WTC11 (cell line): ENCODE measurements around the gene SMAP1.

Source experiments
- CTCF ChIP-seq: fragments of 200-600 bp; IDR thresholded peaks from 2 replicates; pipeline ENCODE4 v1.8.0; 2022; ENCODE audit warnings: antibody characterized with exemption
- ESRRA ChIP-seq: sonication (generic); formaldehyde crosslinking; IDR thresholded peaks from 2 replicates; pipeline ENCODE4 v1.8.1; 2022; ENCODE audit warnings: mild to moderate bottlenecking, missing genetic modification reagents, borderline replicate concordance
- ETV6 ChIP-seq: sonication (generic); formaldehyde crosslinking; IDR thresholded peaks from 2 replicates; pipeline ENCODE4 v1.8.1; 2022; ENCODE audit warnings: mild to moderate bottlenecking, missing genetic modification reagents
- FOXJ3 ChIP-seq: sonication (generic); formaldehyde crosslinking; IDR thresholded peaks from 2 replicates; pipeline ENCODE4 v1.9.0; 2021; ENCODE audit warnings: missing genetic modification reagents, mild to moderate bottlenecking, borderline replicate concordance
- MAX ChIP-seq: sonication (generic); formaldehyde crosslinking; IDR thresholded peaks from 2 replicates; pipeline ENCODE4 v1.8.0; 2022; ENCODE audit warnings: mild to moderate bottlenecking, missing genetic modification reagents
- MXD4 ChIP-seq: fragments of 250-450 bp; sonication (Bioruptor Pico); IDR thresholded peaks from 2 replicates; pipeline ENCODE4 v1.8.0; 2021; ENCODE audit warnings: mild to moderate bottlenecking, moderate library complexity, borderline replicate concordance
- NFYB ChIP-seq: sonication (generic); formaldehyde crosslinking; conservative IDR thresholded peaks from 2 replicates; pipeline ENCODE4 v1.8.0; 2022; ENCODE audit warnings: low read depth, missing genetic modification reagents
- ZNF121 ChIP-seq: sonication (generic); formaldehyde crosslinking; IDR thresholded peaks from 2 replicates; pipeline ENCODE4 v1.8.0; 2023; ENCODE audit warnings: missing genetic modification reagents
- ZNF423 ChIP-seq: fragments of 250-450 bp; sonication (Bioruptor Pico); IDR thresholded peaks from 2 replicates; pipeline ENCODE4 v2.1.2; 2022; ENCODE audit warnings: mild to moderate bottlenecking, moderate library complexity
- TF ChIP-seq, protein P1 (sequence below): sonication (generic); formaldehyde crosslinking; IDR thresholded peaks from 2 replicates; pipeline ENCODE4 v1.8.1; 2022; ENCODE audit warnings: low read depth, missing genetic modification reagents, borderline replicate concordance
- TF ChIP-seq, protein P2 (sequence below): sonication (generic); formaldehyde crosslinking; IDR thresholded peaks from 2 replicates; pipeline ENCODE4 v1.8.0; 2022; ENCODE audit warnings: mild to moderate bottlenecking, missing genetic modification reagents
- TF ChIP-seq, protein P3 (sequence below): sonication (generic); formaldehyde crosslinking; IDR thresholded peaks from 2 replicates; pipeline ENCODE4 v1.8.0; 2022; ENCODE audit warnings: missing genetic modification reagents
- TF ChIP-seq, protein P4 (sequence below): sonication (generic); formaldehyde crosslinking; IDR thresholded peaks from 2 replicates; pipeline ENCODE4 v1.8.1; 2023; ENCODE audit warnings: mild to moderate bottlenecking, moderate library complexity, missing genetic modification reagents

DNA sequence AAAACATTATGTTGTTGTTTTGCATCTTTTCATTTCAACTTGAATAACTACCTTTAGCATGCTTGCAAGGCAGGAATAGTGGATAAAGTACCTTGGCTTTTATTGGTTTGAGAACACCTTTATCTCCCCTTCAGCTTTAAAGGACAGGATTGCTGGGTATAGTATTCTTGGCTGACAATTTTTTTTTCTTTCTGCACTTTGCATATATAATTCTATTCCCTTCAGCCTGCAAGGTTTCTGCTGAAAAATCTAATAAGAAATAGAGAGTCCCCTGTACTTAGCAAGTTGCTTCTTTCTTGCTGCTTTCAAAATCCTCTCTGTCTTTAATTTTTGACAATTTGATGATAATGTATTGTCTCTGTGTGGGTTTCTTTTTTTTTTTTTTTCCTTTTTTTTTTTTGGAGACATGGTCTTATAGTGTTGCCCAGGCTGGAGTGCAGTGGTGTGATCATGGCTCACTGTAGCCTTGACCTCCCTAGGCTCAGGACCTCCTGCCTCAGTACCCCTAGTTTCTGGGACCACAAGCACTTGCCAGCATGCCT lies 47.1 kb downstream of the SMAP1 start:
- TF ChIP-seq CTCF (no peak), FOXJ3 (CRISPR knock-in tag) (no peak), ZNF423 (CRISPR knock-in tag) (no peak), MAX (CRISPR knock-in tag) (no peak), MXD4 (CRISPR knock-in tag) (no peak), ETV6 (no peak), ZNF121 (CRISPR knock-in tag) (no peak), NFYB (CRISPR knock-in tag) (no peak), ESRRA (CRISPR knock-in tag) (no peak)
- TF ChIP-seq, protein P1, sequence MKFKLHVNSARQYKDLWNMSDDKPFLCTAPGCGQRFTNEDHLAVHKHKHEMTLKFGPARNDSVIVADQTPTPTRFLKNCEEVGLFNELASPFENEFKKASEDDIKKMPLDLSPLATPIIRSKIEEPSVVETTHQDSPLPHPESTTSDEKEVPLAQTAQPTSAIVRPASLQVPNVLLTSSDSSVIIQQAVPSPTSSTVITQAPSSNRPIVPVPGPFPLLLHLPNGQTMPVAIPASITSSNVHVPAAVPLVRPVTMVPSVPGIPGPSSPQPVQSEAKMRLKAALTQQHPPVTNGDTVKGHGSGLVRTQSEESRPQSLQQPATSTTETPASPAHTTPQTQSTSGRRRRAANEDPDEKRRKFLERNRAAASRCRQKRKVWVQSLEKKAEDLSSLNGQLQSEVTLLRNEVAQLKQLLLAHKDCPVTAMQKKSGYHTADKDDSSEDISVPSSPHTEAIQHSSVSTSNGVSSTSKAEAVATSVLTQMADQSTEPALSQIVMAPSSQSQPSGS (CRISPR knock-in tag), result no peak
- TF ChIP-seq, protein P2, sequence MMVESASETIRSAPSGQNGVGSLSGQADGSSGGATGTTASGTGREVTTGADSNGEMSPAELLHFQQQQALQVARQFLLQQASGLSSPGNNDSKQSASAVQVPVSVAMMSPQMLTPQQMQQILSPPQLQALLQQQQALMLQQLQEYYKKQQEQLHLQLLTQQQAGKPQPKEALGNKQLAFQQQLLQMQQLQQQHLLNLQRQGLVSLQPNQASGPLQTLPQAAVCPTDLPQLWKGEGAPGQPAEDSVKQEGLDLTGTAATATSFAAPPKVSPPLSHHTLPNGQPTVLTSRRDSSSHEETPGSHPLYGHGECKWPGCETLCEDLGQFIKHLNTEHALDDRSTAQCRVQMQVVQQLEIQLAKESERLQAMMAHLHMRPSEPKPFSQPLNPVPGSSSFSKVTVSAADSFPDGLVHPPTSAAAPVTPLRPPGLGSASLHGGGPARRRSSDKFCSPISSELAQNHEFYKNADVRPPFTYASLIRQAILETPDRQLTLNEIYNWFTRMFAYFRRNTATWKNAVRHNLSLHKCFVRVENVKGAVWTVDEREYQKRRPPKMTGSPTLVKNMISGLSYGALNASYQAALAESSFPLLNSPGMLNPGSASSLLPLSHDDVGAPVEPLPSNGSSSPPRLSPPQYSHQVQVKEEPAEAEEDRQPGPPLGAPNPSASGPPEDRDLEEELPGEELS (CRISPR knock-in tag), result no peak
- TF ChIP-seq, protein P3, sequence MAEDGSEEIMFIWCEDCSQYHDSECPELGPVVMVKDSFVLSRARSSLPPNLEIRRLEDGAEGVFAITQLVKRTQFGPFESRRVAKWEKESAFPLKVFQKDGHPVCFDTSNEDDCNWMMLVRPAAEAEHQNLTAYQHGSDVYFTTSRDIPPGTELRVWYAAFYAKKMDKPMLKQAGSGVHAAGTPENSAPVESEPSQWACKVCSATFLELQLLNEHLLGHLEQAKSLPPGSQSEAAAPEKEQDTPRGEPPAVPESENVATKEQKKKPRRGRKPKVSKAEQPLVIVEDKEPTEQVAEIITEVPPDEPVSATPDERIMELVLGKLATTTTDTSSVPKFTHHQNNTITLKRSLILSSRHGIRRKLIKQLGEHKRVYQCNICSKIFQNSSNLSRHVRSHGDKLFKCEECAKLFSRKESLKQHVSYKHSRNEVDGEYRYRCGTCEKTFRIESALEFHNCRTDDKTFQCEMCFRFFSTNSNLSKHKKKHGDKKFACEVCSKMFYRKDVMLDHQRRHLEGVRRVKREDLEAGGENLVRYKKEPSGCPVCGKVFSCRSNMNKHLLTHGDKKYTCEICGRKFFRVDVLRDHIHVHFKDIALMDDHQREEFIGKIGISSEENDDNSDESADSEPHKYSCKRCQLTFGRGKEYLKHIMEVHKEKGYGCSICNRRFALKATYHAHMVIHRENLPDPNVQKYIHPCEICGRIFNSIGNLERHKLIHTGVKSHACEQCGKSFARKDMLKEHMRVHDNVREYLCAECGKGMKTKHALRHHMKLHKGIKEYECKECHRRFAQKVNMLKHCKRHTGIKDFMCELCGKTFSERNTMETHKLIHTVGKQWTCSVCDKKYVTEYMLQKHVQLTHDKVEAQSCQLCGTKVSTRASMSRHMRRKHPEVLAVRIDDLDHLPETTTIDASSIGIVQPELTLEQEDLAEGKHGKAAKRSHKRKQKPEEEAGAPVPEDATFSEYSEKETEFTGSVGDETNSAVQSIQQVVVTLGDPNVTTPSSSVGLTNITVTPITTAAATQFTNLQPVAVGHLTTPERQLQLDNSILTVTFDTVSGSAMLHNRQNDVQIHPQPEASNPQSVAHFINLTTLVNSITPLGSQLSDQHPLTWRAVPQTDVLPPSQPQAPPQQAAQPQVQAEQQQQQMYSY, result no peak
- TF ChIP-seq, protein P4, sequence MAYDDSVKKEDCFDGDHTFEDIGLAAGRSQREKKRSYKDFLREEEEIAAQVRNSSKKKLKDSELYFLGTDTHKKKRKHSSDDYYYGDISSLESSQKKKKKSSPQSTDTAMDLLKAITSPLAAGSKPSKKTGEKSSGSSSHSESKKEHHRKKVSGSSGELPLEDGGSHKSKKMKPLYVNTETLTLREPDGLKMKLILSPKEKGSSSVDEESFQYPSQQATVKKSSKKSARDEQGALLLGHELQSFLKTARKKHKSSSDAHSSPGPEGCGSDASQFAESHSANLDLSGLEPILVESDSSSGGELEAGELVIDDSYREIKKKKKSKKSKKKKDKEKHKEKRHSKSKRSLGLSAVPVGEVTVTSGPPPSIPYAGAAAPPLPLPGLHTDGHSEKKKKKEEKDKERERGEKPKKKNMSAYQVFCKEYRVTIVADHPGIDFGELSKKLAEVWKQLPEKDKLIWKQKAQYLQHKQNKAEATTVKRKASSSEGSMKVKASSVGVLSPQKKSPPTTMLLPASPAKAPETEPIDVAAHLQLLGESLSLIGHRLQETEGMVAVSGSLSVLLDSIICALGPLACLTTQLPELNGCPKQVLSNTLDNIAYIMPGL (CRISPR knock-in tag), result no peak
